K562 (cell line): ENCODE results near the gene SMIM3. TPM values are rescaled to one million over a fixed set of nuclear protein-coding genes. Genes with fewer than 3 reads are reported as not detected.

Experiments used
- ASH1L ChIP-seq: fragments of 450-650 bp; IDR thresholded peaks from 2 replicates; pipeline ENCODE4 v1.6.1; 2018; ENCODE audit warnings: borderline replicate concordance, mild to moderate bottlenecking, low read depth; ENCODE audit not compliant: partially characterized antibody
- CBFA2T3 ChIP-seq: fragments of 450-650 bp; IDR thresholded peaks from 2 replicates; pipeline ENCODE4 v1.6.1; 2017
- CBX1 ChIP-seq: sonication (generic); IDR thresholded peaks from 2 replicates; pipeline ENCODE4 v1.6.1; 2016; ENCODE audit warnings: antibody characterized with exemption, low read depth, mild to moderate bottlenecking
- ELF1 ChIP-seq: fragments of 200-800 bp; sonication (Bioruptor generic); IDR thresholded peaks from 2 replicates; pipeline ENCODE4 v1.6.1; 2016; ENCODE audit warnings: missing genetic modification characterization, missing compliant biosample characterization
- HDAC2 ChIP-seq: fragments of 450-650 bp; IDR thresholded peaks from 2 replicates; pipeline ENCODE4 v1.6.1; 2016; ENCODE audit warnings: mild to moderate bottlenecking
- NFIC ChIP-seq: fragments of 450-650 bp; IDR thresholded peaks from 2 replicates; pipeline ENCODE4 v1.6.1; 2017; ENCODE audit warnings: mild to moderate bottlenecking, inconsistent platforms
- SLC30A9 ChIP-seq: fragments of 250-450 bp; sonication (Bioruptor Pico); IDR thresholded peaks from 2 replicates; pipeline ENCODE4 v1.8.0; 2022; ENCODE audit warnings: mild to moderate bottlenecking, moderate library complexity
- TBL1XR1 ChIP-seq, 2 experiments: IDR thresholded peaks; 2 replicates each; pipeline ENCODE4 v1.6.1; 2012; ENCODE audit warnings: improper control_type of control experiment in 2 of 2, low read length in 2 of 2, mild to moderate bottlenecking in 1 of 2
- ZNF274 ChIP-seq: IDR thresholded peaks from 2 replicates; pipeline ENCODE4 v1.6.1; 2011; ENCODE audit warnings: low read depth, mild to moderate bottlenecking, low read length, moderate library complexity, borderline replicate concordance
- polyA plus RNA-seq, 8 experiments: library from polyadenylated mRNA; depleted of rRNA in 4 of 8; stranded (reverse) in 5 of 8; unstranded in 3 of 8; fragments of >200 nt; fragmentation: Nextera tagmentation in 2 of 8; fragmentation: Illumina TruSeq in 1 of 8; extraction: Ambion mirVana in 2 of 8; extraction: Trizol in 1 of 8; gene quantifications; 2 replicates each; pipeline versions ENCODE4 v1.2.1 to v1.2.3, GENCODE V29; 2011 to 2014; ENCODE audit warnings: inconsistent platforms in 1 of 8, missing spikeins in 1 of 8
- total RNA-seq, 7 experiments: library from RNA; depleted of rRNA in 6 of 7; stranded (reverse); fragments of >200 nt in 6 of 7; fragmentation: Illumina TruSeq in 2 of 7; extraction: Trizol in 2 of 7; gene quantifications; 2 replicates each; pipeline versions ENCODE4 v1.2.1 to v1.2.3, GENCODE V29; 2011 to 2021; ENCODE audit warnings: low replicate concordance in 1 of 7
- TF ChIP-seq, protein P1 (sequence below): fragments of 200-800 bp; sonication (Bioruptor generic); IDR thresholded peaks from 2 replicates; pipeline ENCODE4 v1.6.1; 2017; ENCODE audit warnings: missing genetic modification characterization, missing compliant biosample characterization
- TF ChIP-seq, protein P2 (sequence below): fragments of 450-650 bp; IDR thresholded peaks from 2 replicates; pipeline ENCODE4 v1.7.1; 2018; ENCODE audit warnings: mild to moderate bottlenecking, low read depth; ENCODE audit not compliant: partially characterized antibody
- TF ChIP-seq, protein P3 (sequence below): fragments of 450-650 bp; conservative IDR thresholded peaks from 2 replicates; pipeline ENCODE4 v1.6.1; 2016; ENCODE audit warnings: missing genetic modification characterization, low read depth, mild to moderate bottlenecking, control low read depth, missing compliant biosample characterization
- TF ChIP-seq, protein P4 (sequence below): sonication (generic); formaldehyde crosslinking; IDR thresholded peaks from 2 replicates; pipeline ENCODE4 v1.8.0; 2022; ENCODE audit warnings: mild to moderate bottlenecking, missing genetic modification reagents
- TF ChIP-seq, protein P5 (sequence below): fragments of 250-450 bp; sonication (Bioruptor Pico); IDR thresholded peaks from 2 replicates; pipeline ENCODE4 v1.4.0; 2020

The SMIM3 gene
- total and polyA plus RNA-seq, 9 of the 15 experiments (the other 6 are each of a cell fraction or from before 2014, with no cell fraction given) = 4.1 to 27.7 (median 13.6) TPM

DNA sequence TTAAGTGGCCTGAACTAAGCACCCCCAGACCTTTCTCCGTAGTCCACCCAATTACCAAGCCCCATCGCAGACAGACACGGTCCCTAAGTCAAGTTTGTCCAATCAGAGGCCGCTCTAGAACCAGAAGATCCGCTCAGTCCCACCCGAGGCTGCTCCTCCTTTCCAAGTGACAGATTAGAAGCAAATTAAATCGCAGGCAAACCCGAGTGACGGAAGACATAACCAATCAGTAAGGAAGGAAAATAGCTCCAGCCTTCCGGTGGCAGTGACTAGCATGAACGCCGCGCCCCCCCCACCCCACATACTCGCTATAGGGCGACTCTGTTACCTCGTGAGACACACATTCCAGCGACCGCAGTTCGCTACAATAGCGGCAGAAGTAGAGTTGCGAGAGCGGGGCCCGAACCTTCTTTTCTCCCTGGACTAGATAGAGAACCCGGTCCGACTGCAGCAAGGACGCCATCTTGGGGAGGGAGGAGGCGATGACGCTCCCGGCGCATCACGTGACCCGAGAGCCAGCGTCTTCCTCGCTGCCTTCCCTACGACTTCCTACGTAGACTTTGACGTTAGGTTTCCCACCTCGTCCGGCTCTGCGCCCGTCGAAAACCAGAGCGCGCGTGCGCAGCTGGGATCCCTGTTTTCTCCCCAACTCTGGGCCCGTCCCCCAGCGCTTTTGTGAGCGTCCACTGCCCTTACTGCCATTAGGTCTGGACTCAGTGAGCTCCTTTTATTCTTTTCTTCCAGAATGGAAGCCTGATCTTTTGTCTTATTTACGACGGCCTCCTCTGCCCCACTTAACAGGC is 19.8 kb upstream of the SMIM3 start, which contains the start of gene DCTN4 (continued):
- TF ChIP-seq HDAC2 (no peak; the same call in 1 of the 2 replicates), NFIC (peak; percentile 59), CBFA2T3 (peak; percentile 9; the same call in 1 of the 2 replicates), SLC30A9 (CRISPR knock-in tag) (no peak), CBX1 (peak; percentile 60; the same call in 1 of the 2 replicates), ELF1 (tag) (peak; percentile 83), TBL1XR1 (IDR thresholded peaks at IDR 0.05; ENCODE audit: low read length in 2 of 2) (peak in 1 of 2 experiments; percentile 50; a peak in 1 of 4 replicates), ASH1L (peak; percentile 97), ZNF274 (no peak)
- TF ChIP-seq, protein P1, sequence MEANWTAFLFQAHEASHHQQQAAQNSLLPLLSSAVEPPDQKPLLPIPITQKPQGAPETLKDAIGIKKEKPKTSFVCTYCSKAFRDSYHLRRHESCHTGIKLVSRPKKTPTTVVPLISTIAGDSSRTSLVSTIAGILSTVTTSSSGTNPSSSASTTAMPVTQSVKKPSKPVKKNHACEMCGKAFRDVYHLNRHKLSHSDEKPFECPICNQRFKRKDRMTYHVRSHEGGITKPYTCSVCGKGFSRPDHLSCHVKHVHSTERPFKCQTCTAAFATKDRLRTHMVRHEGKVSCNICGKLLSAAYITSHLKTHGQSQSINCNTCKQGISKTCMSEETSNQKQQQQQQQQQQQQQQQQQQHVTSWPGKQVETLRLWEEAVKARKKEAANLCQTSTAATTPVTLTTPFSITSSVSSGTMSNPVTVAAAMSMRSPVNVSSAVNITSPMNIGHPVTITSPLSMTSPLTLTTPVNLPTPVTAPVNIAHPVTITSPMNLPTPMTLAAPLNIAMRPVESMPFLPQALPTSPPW (CRISPR knock-in tag) = peak; percentile 91
- TF ChIP-seq, protein P2, sequence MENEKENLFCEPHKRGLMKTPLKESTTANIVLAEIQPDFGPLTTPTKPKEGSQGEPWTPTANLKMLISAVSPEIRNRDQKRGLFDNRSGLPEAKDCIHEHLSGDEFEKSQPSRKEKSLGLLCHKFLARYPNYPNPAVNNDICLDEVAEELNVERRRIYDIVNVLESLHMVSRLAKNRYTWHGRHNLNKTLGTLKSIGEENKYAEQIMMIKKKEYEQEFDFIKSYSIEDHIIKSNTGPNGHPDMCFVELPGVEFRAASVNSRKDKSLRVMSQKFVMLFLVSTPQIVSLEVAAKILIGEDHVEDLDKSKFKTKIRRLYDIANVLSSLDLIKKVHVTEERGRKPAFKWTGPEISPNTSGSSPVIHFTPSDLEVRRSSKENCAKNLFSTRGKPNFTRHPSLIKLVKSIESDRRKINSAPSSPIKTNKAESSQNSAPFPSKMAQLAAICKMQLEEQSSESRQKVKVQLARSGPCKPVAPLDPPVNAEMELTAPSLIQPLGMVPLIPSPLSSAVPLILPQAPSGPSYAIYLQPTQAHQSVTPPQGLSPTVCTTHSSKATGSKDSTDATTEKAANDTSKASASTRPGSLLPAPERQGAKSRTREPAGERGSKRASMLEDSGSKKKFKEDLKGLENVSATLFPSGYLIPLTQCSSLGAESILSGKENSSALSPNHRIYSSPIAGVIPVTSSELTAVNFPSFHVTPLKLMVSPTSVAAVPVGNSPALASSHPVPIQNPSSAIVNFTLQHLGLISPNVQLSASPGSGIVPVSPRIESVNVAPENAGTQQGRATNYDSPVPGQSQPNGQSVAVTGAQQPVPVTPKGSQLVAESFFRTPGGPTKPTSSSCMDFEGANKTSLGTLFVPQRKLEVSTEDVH = peak; percentile 82
- TF ChIP-seq, protein P3, sequence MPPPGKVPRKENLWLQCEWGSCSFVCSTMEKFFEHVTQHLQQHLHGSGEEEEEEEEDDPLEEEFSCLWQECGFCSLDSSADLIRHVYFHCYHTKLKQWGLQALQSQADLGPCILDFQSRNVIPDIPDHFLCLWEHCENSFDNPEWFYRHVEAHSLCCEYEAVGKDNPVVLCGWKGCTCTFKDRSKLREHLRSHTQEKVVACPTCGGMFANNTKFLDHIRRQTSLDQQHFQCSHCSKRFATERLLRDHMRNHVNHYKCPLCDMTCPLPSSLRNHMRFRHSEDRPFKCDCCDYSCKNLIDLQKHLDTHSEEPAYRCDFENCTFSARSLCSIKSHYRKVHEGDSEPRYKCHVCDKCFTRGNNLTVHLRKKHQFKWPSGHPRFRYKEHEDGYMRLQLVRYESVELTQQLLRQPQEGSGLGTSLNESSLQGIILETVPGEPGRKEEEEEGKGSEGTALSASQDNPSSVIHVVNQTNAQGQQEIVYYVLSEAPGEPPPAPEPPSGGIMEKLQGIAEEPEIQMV (tag) = peak; percentile 68; the same call in 1 of the 2 replicates
- TF ChIP-seq, protein P4, sequence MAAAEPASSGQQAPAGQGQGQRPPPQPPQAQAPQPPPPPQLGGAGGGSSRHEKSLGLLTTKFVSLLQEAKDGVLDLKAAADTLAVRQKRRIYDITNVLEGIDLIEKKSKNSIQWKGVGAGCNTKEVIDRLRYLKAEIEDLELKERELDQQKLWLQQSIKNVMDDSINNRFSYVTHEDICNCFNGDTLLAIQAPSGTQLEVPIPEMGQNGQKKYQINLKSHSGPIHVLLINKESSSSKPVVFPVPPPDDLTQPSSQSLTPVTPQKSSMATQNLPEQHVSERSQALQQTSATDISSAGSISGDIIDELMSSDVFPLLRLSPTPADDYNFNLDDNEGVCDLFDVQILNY = no peak
- TF ChIP-seq, protein P5, sequence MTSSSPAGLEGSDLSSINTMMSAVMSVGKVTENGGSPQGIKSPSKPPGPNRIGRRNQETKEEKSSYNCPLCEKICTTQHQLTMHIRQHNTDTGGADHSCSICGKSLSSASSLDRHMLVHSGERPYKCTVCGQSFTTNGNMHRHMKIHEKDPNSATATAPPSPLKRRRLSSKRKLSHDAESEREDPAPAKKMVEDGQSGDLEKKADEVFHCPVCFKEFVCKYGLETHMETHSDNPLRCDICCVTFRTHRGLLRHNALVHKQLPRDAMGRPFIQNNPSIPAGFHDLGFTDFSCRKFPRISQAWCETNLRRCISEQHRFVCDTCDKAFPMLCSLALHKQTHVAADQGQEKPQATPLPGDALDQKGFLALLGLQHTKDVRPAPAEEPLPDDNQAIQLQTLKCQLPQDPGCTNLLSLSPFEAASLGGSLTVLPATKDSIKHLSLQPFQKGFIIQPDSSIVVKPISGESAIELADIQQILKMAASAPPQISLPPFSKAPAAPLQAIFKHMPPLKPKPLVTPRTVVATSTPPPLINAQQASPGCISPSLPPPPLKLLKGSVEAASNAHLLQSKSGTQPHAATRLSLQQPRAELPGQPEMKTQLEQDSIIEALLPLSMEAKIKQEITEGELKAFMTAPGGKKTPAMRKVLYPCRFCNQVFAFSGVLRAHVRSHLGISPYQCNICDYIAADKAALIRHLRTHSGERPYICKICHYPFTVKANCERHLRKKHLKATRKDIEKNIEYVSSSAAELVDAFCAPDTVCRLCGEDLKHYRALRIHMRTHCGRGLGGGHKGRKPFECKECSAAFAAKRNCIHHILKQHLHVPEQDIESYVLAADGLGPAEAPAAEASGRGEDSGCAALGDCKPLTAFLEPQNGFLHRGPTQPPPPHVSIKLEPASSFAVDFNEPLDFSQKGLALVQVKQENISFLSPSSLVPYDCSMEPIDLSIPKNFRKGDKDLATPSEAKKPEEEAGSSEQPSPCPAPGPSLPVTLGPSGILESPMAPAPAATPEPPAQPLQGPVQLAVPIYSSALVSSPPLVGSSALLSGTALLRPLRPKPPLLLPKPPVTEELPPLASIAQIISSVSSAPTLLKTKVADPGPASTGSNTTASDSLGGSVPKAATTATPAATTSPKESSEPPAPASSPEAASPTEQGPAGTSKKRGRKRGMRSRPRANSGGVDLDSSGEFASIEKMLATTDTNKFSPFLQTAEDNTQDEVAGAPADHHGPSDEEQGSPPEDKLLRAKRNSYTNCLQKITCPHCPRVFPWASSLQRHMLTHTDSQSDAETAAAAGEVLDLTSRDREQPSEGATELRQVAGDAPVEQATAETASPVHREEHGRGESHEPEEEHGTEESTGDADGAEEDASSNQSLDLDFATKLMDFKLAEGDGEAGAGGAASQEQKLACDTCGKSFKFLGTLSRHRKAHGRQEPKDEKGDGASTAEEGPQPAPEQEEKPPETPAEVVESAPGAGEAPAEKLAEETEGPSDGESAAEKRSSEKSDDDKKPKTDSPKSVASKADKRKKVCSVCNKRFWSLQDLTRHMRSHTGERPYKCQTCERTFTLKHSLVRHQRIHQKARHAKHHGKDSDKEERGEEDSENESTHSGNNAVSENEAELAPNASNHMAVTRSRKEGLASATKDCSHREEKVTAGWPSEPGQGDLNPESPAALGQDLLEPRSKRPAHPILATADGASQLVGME (CRISPR knock-in tag) = 0 out of 2 replicates have a peak, but pooled peaks have one; percentile 66
